Measurements from ENCODE around the gene AUTS2.

GRCh38 chr7:69951458-69951857, 353.2 kb downstream of the AUTS2 start:
- no peak for TF ChIP-seq CREB3 (tag; conservative IDR thresholded peaks at IDR 0.05; ENCODE audit: low read depth)
- no peak for TF ChIP-seq ZNF780A (CRISPR knock-in tag; IDR thresholded peaks at IDR 0.05)
- TF ChIP-seq ZNF316 (IDR thresholded peaks at IDR 0.05) = no peak
- TF ChIP-seq CBFB (CRISPR knock-in tag; IDR thresholded peaks at IDR 0.05) = no peak
